HG03064 (cell line): ENCODE results near the gene CALHM2.

Experiments used
- ATAC-seq: cut with Tn5 transposase; IDR thresholded peaks from one replicate; pipeline ENCODE4 v1.9.1; 2021; ENCODE audit warnings: low read depth; ENCODE audit not compliant: unreplicated experiment

Gene CALHM2

GRCh38 chr10:103478671-103479070 is 26.5 kb upstream of the CALHM2 start:
- ATAC-seq = no peak

- ATAC-seq = no peak
Observed at GRCh38 chr10:103476046-103476768, 24.0 kb upstream of the CALHM2 start.

DNA sequence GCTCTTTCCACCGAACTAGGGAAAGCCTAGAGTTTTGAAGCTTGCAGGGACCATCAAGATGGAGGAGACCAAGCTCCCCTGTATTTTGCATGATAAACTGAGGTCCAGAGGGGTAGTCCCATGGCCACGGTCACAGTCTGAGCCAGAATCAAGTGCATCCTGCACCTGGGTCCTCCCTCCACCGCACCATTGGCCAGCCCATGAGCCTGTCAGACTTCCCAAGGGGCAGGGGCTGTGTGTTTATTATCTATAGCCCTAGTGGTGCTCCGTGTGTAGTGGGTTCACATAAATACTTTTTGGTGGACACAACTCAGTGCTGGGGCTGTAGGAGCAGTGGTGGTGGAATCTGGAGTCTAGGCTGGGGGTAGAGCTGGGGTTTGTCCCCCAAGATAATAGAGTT is 23.3 kb upstream of the CALHM2 start:
- no peak for ATAC-seq

DNA sequence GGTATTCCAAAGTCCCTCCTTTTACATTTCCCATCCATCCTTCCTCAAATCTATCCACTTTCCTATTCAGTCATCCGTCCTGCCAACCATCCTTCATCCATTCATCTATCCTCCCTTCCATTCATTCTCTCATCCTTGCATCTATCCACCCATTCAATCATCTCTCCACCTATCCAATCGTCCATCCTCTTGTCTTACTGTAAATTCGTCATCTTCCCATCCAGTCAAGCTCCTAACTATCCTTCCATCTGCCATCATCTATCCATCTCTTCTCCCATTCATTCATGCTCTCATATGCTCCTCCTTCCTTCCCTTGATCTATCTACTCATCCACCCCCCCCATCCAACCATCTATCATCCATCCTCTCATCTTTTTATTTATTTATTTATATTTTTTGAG is 21.9 kb upstream of the CALHM2 start:
- ATAC-seq = no peak

- ATAC-seq = no peak
Observed at GRCh38 chr10:103473261-103473671, 21.1 kb upstream of the CALHM2 start.

GRCh38 chr10:103472005-103472404 is 19.8 kb upstream of the CALHM2 start:
- no peak for ATAC-seq

GRCh38 chr10:103470761-103471653 is 18.8 kb upstream of the CALHM2 start:
- ATAC-seq = peak; percentile 61

GRCh38 chr10:103469201-103469600 is 17.0 kb upstream of the CALHM2 start:
- no peak for ATAC-seq

GRCh38 chr10:103467406-103467805 is 15.2 kb upstream of the CALHM2 start:
- ATAC-seq = no peak

DNA sequence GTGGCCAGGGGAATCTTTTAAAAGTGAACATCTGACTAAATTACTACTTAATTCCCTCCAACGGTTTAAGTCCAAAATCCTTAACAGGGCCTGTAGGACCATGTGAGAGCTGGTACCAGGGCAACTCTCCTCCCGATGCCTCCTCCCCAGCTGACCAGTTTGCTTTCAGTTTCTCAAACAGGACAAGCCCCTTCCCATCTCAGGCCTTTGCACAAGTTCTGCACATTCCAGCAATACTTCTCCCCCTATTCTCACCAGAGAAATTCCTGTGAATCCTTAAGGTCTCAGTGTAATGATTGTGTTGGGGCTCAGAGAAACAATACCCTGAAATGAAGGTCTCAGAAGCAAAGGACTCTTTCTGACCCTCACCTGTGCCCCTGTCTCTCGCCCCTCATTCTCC is 14.6 kb upstream of the CALHM2 start:
- ATAC-seq = no peak

DNA sequence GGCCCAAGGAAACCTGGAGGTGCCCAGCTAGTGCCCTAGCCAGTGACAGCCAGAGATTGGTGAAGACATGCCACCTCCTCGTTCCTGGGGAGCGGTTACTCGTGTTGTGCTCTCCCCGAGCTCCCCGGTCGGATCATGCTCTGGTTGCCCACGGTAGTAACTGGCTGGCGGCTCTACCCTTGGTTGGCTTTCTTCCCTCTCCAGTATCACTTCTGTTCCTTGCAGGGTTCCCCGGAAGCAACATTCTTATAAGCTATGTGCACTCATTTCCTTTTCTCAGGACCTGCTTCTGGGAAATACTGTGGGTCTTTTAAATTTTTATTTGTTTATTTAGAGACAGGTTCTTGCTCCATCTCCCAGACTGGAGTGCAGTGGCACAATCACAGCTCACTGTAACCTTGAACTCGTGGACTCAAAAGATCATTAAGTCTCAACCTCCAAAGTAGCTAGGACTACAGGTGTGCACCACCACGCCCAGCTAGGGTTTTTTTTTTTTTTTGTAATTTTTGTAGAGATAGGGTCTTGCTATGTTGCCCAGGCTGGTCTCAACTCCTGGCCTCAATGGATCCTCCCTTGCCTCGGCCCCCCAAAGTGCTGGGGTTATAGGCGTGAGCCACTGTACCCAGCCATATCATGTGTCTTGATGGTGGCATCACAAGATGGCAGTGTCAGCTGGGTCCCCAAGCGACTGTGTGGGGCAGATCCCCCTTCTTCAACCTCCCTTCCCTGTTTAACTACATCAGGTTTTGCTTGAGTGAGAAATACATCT is 13.4 kb upstream of the CALHM2 start:
- no peak for ATAC-seq

GRCh38 chr10:103463499-103463898 is 11.3 kb upstream of the CALHM2 start:
- ATAC-seq = no peak

DNA sequence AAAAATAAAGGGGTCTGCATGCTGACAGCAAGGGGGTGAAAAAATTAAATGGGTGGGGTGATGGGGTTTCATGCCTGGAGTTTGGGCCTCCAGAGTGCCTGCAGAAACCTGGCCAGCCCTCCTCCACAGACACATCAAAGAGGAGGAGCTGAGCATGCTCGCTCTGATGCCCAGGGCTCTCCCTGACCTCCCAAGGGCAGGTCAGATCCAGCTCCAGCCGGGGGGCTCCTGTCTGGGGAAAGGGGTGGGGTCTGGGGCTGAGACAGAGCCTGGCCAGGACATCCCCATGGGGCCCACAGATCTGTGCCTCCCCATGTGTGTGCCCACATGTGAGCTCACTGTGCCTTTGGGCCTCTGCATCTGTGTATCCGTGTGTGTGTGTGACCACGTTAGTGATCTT is 7.4 kb upstream of the CALHM2 start:
- ATAC-seq = no peak

DNA sequence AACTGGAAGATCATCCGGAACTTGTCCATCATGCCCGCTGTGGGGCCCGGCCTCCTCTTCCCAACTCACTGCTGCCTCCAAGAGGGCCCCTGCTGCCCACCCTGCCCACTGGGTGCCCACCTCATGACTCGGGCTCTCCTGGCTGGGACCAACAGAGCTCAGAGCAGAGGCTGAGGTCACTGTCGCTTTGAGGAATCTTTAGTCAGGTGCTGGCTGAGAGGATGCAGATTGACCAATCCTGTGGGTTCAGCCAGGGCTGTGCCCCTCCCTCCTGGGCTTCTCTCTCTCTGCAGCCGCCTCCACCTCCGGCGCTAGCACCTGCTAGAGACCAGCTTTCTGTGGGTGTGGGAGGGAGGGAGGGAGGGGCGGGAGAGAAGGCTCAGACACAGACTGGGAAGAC is 6.5 kb upstream of the CALHM2 start, which contains the start of gene CALHM1:
Gene CALHM1 (minus strand): TSS at position 181 of the 400 bp plus-strand sequence. CDS start 149 bp downstream, at position 32.
- no peak for ATAC-seq

DNA sequence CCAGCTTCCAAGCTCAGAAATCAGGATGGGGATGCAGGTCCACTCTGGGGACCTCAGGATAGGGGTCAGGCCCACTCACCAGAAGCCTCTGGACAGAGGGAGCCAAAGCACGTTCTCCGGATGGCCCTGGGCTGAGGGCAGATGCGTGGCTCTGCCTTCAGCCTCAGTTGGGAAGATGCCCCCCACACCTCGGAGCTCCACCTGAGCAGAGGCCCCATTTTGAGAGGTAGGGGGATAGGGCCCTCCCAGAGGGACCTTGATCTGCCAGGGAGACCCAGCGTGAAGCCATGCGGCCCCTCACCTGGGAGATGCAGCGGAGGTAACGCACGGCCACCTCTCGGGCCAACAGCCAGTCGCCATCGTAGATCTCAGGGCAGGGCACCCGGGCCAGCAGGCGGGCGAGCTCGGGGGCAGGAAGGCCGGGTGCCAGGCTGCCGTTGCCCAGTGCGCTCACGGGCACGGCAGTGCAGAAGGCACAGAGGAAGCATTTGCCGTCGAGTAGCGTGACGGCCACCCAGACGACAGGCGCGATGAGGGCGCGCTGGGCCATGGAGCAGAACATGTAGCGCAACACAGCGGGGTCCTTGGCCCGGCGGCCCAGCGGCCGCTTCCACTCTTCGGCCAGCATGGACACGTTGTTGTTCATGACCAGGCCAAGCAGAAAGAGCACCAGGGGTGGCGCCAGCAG is 5.9 kb upstream of the CALHM2 start:
- ATAC-seq = no peak

GRCh38 chr10:103457176-103457712 is 5.1 kb upstream of the CALHM2 start:
- no peak for ATAC-seq

- no peak for ATAC-seq
Observed at GRCh38 chr10:103456074-103456660, 4.0 kb upstream of the CALHM2 start.

DNA sequence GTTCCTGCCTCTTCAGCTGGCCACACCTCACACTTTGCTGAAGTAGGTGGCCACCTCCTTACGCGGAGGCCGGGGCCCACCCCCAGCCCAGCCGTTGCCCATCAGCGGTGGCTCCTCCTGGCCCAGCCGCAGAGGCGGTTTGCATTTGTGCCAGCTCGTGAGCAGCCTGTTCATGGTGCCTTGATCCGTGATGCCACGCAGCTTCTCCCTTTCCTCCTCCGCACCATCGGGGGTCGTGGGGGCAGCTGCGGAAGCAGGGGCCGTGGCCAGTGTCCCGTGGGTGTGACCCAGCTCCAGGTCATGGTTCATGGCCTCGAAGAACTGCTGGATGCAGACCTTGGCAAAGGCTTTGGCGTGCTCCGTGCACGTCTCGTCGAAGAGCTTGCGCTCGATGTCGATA is 3.1 kb upstream of the CALHM2 start:
- ATAC-seq = no peak

DNA sequence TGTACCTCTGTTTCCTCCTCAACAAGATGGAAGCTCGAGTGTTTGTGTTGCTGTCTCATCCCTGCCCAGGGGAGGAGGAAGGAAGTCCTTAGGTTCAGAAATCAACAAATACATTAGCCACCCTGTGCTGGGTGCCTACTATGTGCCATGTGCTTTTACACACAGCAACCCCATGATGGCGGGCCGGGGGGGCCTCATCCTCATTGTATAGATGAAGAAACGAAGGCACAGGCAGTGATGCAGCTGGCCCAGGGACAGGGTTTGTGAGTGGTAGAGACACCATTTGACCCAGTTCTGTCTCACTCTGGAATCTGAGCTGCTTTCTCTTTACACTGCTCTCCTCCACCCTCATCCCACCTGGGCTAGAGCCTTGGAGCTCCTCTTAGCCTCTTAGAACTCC is 1.9 kb upstream of the CALHM2 start:
- ATAC-seq = no peak
